GM23338 (cell line): ENCODE data around the gene SIRPG. TPM values are rescaled to one million over a fixed set of nuclear protein-coding genes. Genes with fewer than 3 reads are reported as not detected.

Experiments
- ATAC-seq: fragments of 200-7000 bp; cut with Tn5 transposase; 3 replicates; pipeline ENCODE4 v1.9.1; 2020
- DNase-seq: peaks from one replicate; pipeline ENCODE4 v3.0.0-alpha.2; 2015; ENCODE audit warnings: low spot score
- H2AFZ ChIP-seq: fragments of 200-600 bp; sonication (generic); 2 replicates; pipeline ENCODE4 v1.8.0; 2016; ENCODE audit warnings: antibody characterized with exemption, mild to moderate bottlenecking, moderate library complexity
- H3F3A ChIP-seq: fragments of 200-600 bp; sonication (generic); replicated peaks from 2 replicates; pipeline ENCODE4 v1.8.0; 2017; ENCODE audit warnings: antibody characterized with exemption, mixed run types, low read depth
- H3K27ac ChIP-seq: fragments of 200-600 bp; sonication (generic); 2 replicates; pipeline ENCODE4 v1.6.1; 2016; ENCODE audit warnings: low read depth
- H3K27me3 ChIP-seq: fragments of 200-600 bp; sonication (generic); 2 replicates; pipeline ENCODE4 v1.8.0; 2016; ENCODE audit warnings: mild to moderate bottlenecking, mixed run types, moderate library complexity; ENCODE audit not compliant: insufficient read depth
- H3K36me3 ChIP-seq: fragments of 200-600 bp; sonication (generic); 2 replicates; pipeline ENCODE4 v1.8.0; 2016; ENCODE audit warnings: mild to moderate bottlenecking; ENCODE audit not compliant: insufficient read depth
- H3K4me1 ChIP-seq: fragments of 200-600 bp; sonication (generic); 2 replicates; pipeline ENCODE4 v1.8.0; 2016; ENCODE audit warnings: mild to moderate bottlenecking, moderate library complexity; ENCODE audit not compliant: insufficient read depth
- H3K4me2 ChIP-seq: fragments of 200-600 bp; sonication (generic); 2 replicates; pipeline ENCODE4 v1.7.1; 2017; ENCODE audit warnings: mixed run types
- H3K4me3 ChIP-seq: fragments of 200-600 bp; sonication (generic); 2 replicates; pipeline ENCODE4 v1.6.1; 2016; ENCODE audit warnings: mixed run types
- H3K79me2 ChIP-seq: fragments of 200-600 bp; sonication (generic); replicated peaks from 2 replicates; pipeline ENCODE4 v1.8.0; 2017; ENCODE audit warnings: mild to moderate bottlenecking; ENCODE audit not compliant: insufficient read depth
- H3K9me2 ChIP-seq: fragments of 200-600 bp; sonication (generic); 2 replicates; pipeline ENCODE4 v1.8.0; 2017; ENCODE audit not compliant: insufficient read depth
- H4K20me1 ChIP-seq: fragments of 200-600 bp; sonication (generic); replicated peaks from 2 replicates; pipeline ENCODE4 v1.8.0; 2017; ENCODE audit warnings: mild to moderate bottlenecking; ENCODE audit not compliant: insufficient read depth
- H3K27ac Mint-ChIP-seq: 2 replicates; pipeline ENCODE4 v1.8.0; 2020; ENCODE audit warnings: inconsistent platforms, mild to moderate bottlenecking, moderate library complexity, mixed read lengths
- H3K27me3 Mint-ChIP-seq: 3 replicates; pipeline ENCODE4 v1.8.0; 2022; ENCODE audit warnings: low read depth, mild to moderate bottlenecking, moderate library complexity, mixed read lengths, inconsistent platforms; ENCODE audit not compliant: insufficient read depth, poor library complexity
- H3K36me3 Mint-ChIP-seq: 3 replicates; pipeline ENCODE4 v1.8.0; 2021; ENCODE audit warnings: low read depth, mild to moderate bottlenecking, inconsistent platforms, moderate library complexity, mixed read lengths
- H3K4me1 Mint-ChIP-seq: 3 replicates; pipeline ENCODE4 v1.8.0; 2020; ENCODE audit warnings: mild to moderate bottlenecking, inconsistent platforms, mixed read lengths
- H3K4me3 Mint-ChIP-seq: 3 replicates; pipeline ENCODE4 v1.8.0; 2021; ENCODE audit warnings: moderate library complexity, mild to moderate bottlenecking, inconsistent platforms, mixed read lengths
- H3K9me3 Mint-ChIP-seq: 3 replicates; pipeline ENCODE4 v1.8.0; 2020; ENCODE audit warnings: moderate library complexity, mild to moderate bottlenecking, inconsistent platforms, mixed read lengths
- CREB1 ChIP-seq: fragments of 250-450 bp; sonication (Bioruptor Pico); IDR thresholded peaks from 2 replicates; pipeline ENCODE4 v1.5.0; 2020; ENCODE audit warnings: low read depth, mild to moderate bottlenecking, moderate library complexity
- CTCF ChIP-seq, 2 experiments: fragments of 200-600 bp in 1 of 2; sonication (generic) in 1 of 2; conservative IDR thresholded peaks; 2 replicates each; pipeline versions ENCODE4 v1.5.1 to v1.6.1; 2016 to 2017; ENCODE audit warnings: antibody characterized with exemption in 2 of 2, low read depth in 2 of 2, mild to moderate bottlenecking in 2 of 2, moderate library complexity in 1 of 2
- ETS1 ChIP-seq: IDR thresholded peaks from 2 replicates; pipeline ENCODE4 v1.6.1; 2016; ENCODE audit warnings: antibody characterized with exemption
- EZH2 ChIP-seq: fragments of 200-600 bp; sonication (generic); IDR thresholded peaks from one replicate; pipeline ENCODE4 v1.8.0; 2017; ENCODE audit warnings: antibody characterized with exemption, mild to moderate bottlenecking, low read depth; ENCODE audit not compliant: unreplicated experiment
- EZH2phosphoT487 ChIP-seq: fragments of 200-600 bp; sonication (generic); IDR thresholded peaks from one replicate; pipeline ENCODE4 v1.8.1; 2018; ENCODE audit warnings: antibody characterized with exemption; ENCODE audit not compliant: unreplicated experiment
- JUNB ChIP-seq: IDR thresholded peaks from one replicate; pipeline ENCODE4 v1.6.1; 2016; ENCODE audit warnings: antibody characterized with exemption; ENCODE audit not compliant: unreplicated experiment
- NANOG ChIP-seq: IDR thresholded peaks from 2 replicates; pipeline ENCODE4 v1.6.1; 2016; ENCODE audit warnings: antibody characterized with exemption, borderline replicate concordance
- POLR2AphosphoS5 ChIP-seq: IDR thresholded peaks from 2 replicates; pipeline ENCODE4 v1.6.1; 2016; ENCODE audit warnings: antibody characterized with exemption, low read depth
- REST ChIP-seq: IDR thresholded peaks from one replicate; pipeline ENCODE4 v1.6.1; 2018; ENCODE audit warnings: antibody characterized with exemption; ENCODE audit not compliant: unreplicated experiment
- STAT1 ChIP-seq: IDR thresholded peaks from one replicate; pipeline ENCODE4 v1.6.1; 2016; ENCODE audit warnings: antibody characterized with exemption; ENCODE audit not compliant: unreplicated experiment
- ZNF114 ChIP-seq: fragments of 250-450 bp; sonication (Bioruptor Pico); IDR thresholded peaks from 2 replicates; pipeline ENCODE4 v1.5.0; 2020; ENCODE audit warnings: mild to moderate bottlenecking, moderate library complexity
- ZNF331 ChIP-seq: fragments of 250-450 bp; sonication (Bioruptor Pico); IDR thresholded peaks from 2 replicates; pipeline ENCODE4 v1.5.0; 2020; ENCODE audit warnings: low read depth, mild to moderate bottlenecking, moderate library complexity
- ZNF462 ChIP-seq: fragments of 250-450 bp; sonication (Bioruptor Pico); IDR thresholded peaks from 2 replicates; pipeline ENCODE4 v1.5.0; 2020; ENCODE audit warnings: mild to moderate bottlenecking, moderate library complexity
- polyA plus RNA-seq: library from polyadenylated mRNA; unstranded; fragments of >200 nt; fragmentation: Nextera tagmentation; extraction: Ambion mirVana; gene quantifications from 2 replicates; pipeline ENCODE4 v1.2.1, GENCODE V29; 2016
- total RNA-seq: library from RNA; depleted of rRNA; stranded (reverse); fragments of >200 nt; shearing (Covaris generic); gene quantifications from 2 replicates; pipeline ENCODE4 v1.2.3, GENCODE V29; 2014

SIRPG gene
- total and polyA plus RNA-seq, 2 experiments from 2014 or later, result not detected

- H3K27me3 Mint-ChIP-seq, result peaks cover 9% of the 10 kb centered on the region
Observed at GRCh38 chr20:1627200-1627550, 30.4 kb downstream of the SIRPG start.

More at GRCh38 chr20:1627200-1627550, 30.4 kb downstream of the SIRPG start:
- TF ChIP-seq CTCF (conservative IDR thresholded peaks at IDR 0.05; ENCODE audit: low read depth in 2 of 2) (no peak), CREB1 (CRISPR knock-in tag) (no peak), NANOG (no peak), EZH2phosphoT487 (no peak), ZNF114 (CRISPR knock-in tag) (no peak), REST (no peak), ZNF462 (CRISPR knock-in tag) (no peak), ZNF331 (CRISPR knock-in tag) (no peak), JUNB (no peak), ETS1 (no peak), STAT1 (no peak), EZH2 (no peak), POLR2AphosphoS5 (no peak)
- no peaks in the 10 kb centered on the region for H3F3A ChIP-seq
- H3K36me3 ChIP-seq, result no peaks in the 10 kb centered on the region
- H3K4me3 Mint-ChIP-seq, result no peak overlapping the region
- no peaks in the 10 kb centered on the region for H3K27me3 ChIP-seq
- no peaks in the 10 kb centered on the region for H3K9me3 Mint-ChIP-seq
- H3K4me3 ChIP-seq, result no peak overlapping the region
- H3K27ac Mint-ChIP-seq, result no peak overlapping the region
- H3K9me2 ChIP-seq, result peaks cover 8% of the 10 kb centered on the region
- H3K27ac ChIP-seq, result no peak overlapping the region
- H2AFZ ChIP-seq, result no peak overlapping the region
- H3K4me1 ChIP-seq, result peaks cover 11% of the 10 kb centered on the region
- H3K79me2 ChIP-seq, result no peaks in the 10 kb centered on the region
- H4K20me1 ChIP-seq, result no peaks in the 10 kb centered on the region
- no peak for ATAC-seq
- H3K4me2 ChIP-seq, result no peak overlapping the region
- no peak for DNase-seq
- H3K4me1 Mint-ChIP-seq, result peaks cover 33% of the 10 kb centered on the region
- H3K36me3 Mint-ChIP-seq, result no peaks in the 10 kb centered on the region
